ENCODE results near the gene RECQL5.
"Not testable (repeated sequence)": the region's sequence is repeated elsewhere in the genome, so short reads cannot be mapped to it uniquely, and the experiment has no call there.

The RECQL5 gene

GRCh38 chr17:75590849-75591721, 75.9 kb downstream of the RECQL5 start:
- Histone ChIP-seq H3K9ac (ENCODE audit: low read depth in 1 of 2, low read length in 2 of 2) (no peak overlapping the region), H3K4me3 (ENCODE audit: low read depth in 1 of 2, low read length in 2 of 2) (no peak overlapping the region), H3K9me3 (ENCODE audit: control insufficient read depth in 1 of 2, low read length in 2 of 2) (no peaks in the 10 kb centered on the region), H3K27ac (ENCODE audit: low read depth, low read length) (no peak overlapping the region), H3K27me3 (ENCODE audit: control insufficient read depth in 1 of 2, insufficient read depth in 2 of 2, low read length in 2 of 2) (no peaks in the 10 kb centered on the region), H3K4me1 (ENCODE audit: control insufficient read depth in 1 of 2, insufficient read depth in 2 of 2, low read length in 2 of 2) (peaks cover 3 to 4% of the 10 kb centered on the region in 2 donors), H3K36me3 (ENCODE audit: control insufficient read depth in 1 of 2, insufficient read depth in 2 of 2, low read length in 2 of 2) (no peaks in the 10 kb centered on the region)

GRCh38 chr17:75590314-75590761, 76.6 kb downstream of the RECQL5 start:
- Histone ChIP-seq H3K4me3 (ENCODE audit: low read depth in 1 of 2, low read length in 2 of 2) (no peak overlapping the region), H3K9ac (ENCODE audit: low read depth in 1 of 2, low read length in 2 of 2) (no peak overlapping the region), H3K27ac (ENCODE audit: low read depth, low read length) (no peak overlapping the region), H3K4me1 (ENCODE audit: control insufficient read depth in 1 of 2, insufficient read depth in 2 of 2, low read length in 2 of 2) (peaks cover 3 to 4% of the 10 kb centered on the region in 2 donors), H3K9me3 (ENCODE audit: control insufficient read depth in 1 of 2, low read length in 2 of 2) (no peaks in the 10 kb centered on the region), H3K36me3 (ENCODE audit: control insufficient read depth in 1 of 2, insufficient read depth in 2 of 2, low read length in 2 of 2) (no peaks in the 10 kb centered on the region), H3K27me3 (ENCODE audit: control insufficient read depth in 1 of 2, insufficient read depth in 2 of 2, low read length in 2 of 2) (no peaks in the 10 kb centered on the region)

- no peak overlapping the region for H3K27ac ChIP-seq (ENCODE audit: low read depth, low read length)
- peak overlapping the region in 1 of 2 donors; percentile 12 for H3K9ac ChIP-seq (ENCODE audit: low read depth in 1 of 2, low read length in 2 of 2)
- H3K4me1 ChIP-seq (ENCODE audit: control insufficient read depth in 1 of 2, insufficient read depth in 2 of 2, low read length in 2 of 2), result peaks cover 3 to 4% of the 10 kb centered on the region in 2 donors
Measured at GRCh38 chr17:75589919-75590303, 77.0 kb downstream of the RECQL5 start.

GRCh38 chr17:75589012-75589918, 77.7 kb downstream of the RECQL5 start:
- Histone ChIP-seq H3K4me1 (ENCODE audit: control insufficient read depth in 1 of 2, insufficient read depth in 2 of 2, low read length in 2 of 2) (peaks cover 3 to 4% of the 10 kb centered on the region in 2 donors), H3K9me3 (ENCODE audit: control insufficient read depth in 1 of 2, low read length in 2 of 2) (no peaks in the 10 kb centered on the region), H3K9ac (ENCODE audit: low read depth in 1 of 2, low read length in 2 of 2) (peak overlapping the region; percentile 40 to 59), H3K36me3 (ENCODE audit: control insufficient read depth in 1 of 2, insufficient read depth in 2 of 2, low read length in 2 of 2) (no peaks in the 10 kb centered on the region), H3K27me3 (ENCODE audit: control insufficient read depth in 1 of 2, insufficient read depth in 2 of 2, low read length in 2 of 2) (no peaks in the 10 kb centered on the region), H3K4me3 (ENCODE audit: low read depth in 1 of 2, low read length in 2 of 2) (peak overlapping the region; percentile 55 to 71), H3K27ac (ENCODE audit: low read depth, low read length) (peak overlapping the region; percentile 81)

More at GRCh38 chr17:75589919-75590303, 77.0 kb downstream of the RECQL5 start:
- Histone ChIP-seq H3K4me3 (ENCODE audit: low read depth in 1 of 2, low read length in 2 of 2) (peak overlapping the region; percentile 55 to 59), H3K9me3 (ENCODE audit: control insufficient read depth in 1 of 2, low read length in 2 of 2) (no peaks in the 10 kb centered on the region), H3K27me3 (ENCODE audit: control insufficient read depth in 1 of 2, insufficient read depth in 2 of 2, low read length in 2 of 2) (no peaks in the 10 kb centered on the region), H3K36me3 (ENCODE audit: control insufficient read depth in 1 of 2, insufficient read depth in 2 of 2, low read length in 2 of 2) (no peaks in the 10 kb centered on the region)

GRCh38 chr17:75588596-75589011, 78.3 kb downstream of the RECQL5 start:
- peak overlapping the region in 1 of 2 donors; percentile 71 for H3K4me3 ChIP-seq (ENCODE audit: low read depth in 1 of 2, low read length in 2 of 2)
- peaks cover 3 to 4% of the 10 kb centered on the region in 2 donors for H3K4me1 ChIP-seq (ENCODE audit: control insufficient read depth in 1 of 2, insufficient read depth in 2 of 2, low read length in 2 of 2)
- H3K27ac ChIP-seq (ENCODE audit: low read depth, low read length), result peak overlapping the region; percentile 81
- H3K36me3 ChIP-seq (ENCODE audit: control insufficient read depth in 1 of 2, insufficient read depth in 2 of 2, low read length in 2 of 2), result no peaks in the 10 kb centered on the region
- no peaks in the 10 kb centered on the region for H3K27me3 ChIP-seq (ENCODE audit: control insufficient read depth in 1 of 2, insufficient read depth in 2 of 2, low read length in 2 of 2)
- H3K9me3 ChIP-seq (ENCODE audit: control insufficient read depth in 1 of 2, low read length in 2 of 2), result no peaks in the 10 kb centered on the region
- peak overlapping the region; percentile 40 to 59 for H3K9ac ChIP-seq (ENCODE audit: low read depth in 1 of 2, low read length in 2 of 2)

GRCh38 chr17:75587675-75588595, 79.0 kb downstream of the RECQL5 start, which contains the start of gene MYO15B:
Gene MYO15B, plus strand, starts transcription at chr17:75587800. Its CDS starts 258 bp downstream, at chr17:75588058.
- peak within 1 kb of the TSS; percentile 40 to 59 for H3K9ac ChIP-seq (ENCODE audit: low read depth in 1 of 2, low read length in 2 of 2)

GRCh38 chr17:75584849-75585175, 82.1 kb downstream of the RECQL5 start:
- Histone ChIP-seq H3K4me1 (ENCODE audit: control insufficient read depth in 1 of 2, insufficient read depth in 2 of 2, low read length in 2 of 2) (peaks cover 3 to 4% of the 10 kb centered on the region in 2 donors), H3K27ac (ENCODE audit: low read depth, low read length) (no peak overlapping the region), H3K36me3 (ENCODE audit: control insufficient read depth in 1 of 2, insufficient read depth in 2 of 2, low read length in 2 of 2) (no peaks in the 10 kb centered on the region), H3K9ac (ENCODE audit: low read depth in 1 of 2, low read length in 2 of 2) (no peak overlapping the region), H3K27me3 (ENCODE audit: control insufficient read depth in 1 of 2, insufficient read depth in 2 of 2, low read length in 2 of 2) (no peaks in the 10 kb centered on the region), H3K9me3 (ENCODE audit: control insufficient read depth in 1 of 2, low read length in 2 of 2) (no peaks in the 10 kb centered on the region), H3K4me3 (ENCODE audit: low read depth in 1 of 2, low read length in 2 of 2) (no peak overlapping the region)

More at GRCh38 chr17:75587675-75588595, 79.0 kb downstream of the RECQL5 start, which contains the start of gene MYO15B:
- no peaks in the 10 kb centered on the region for H3K27me3 ChIP-seq (ENCODE audit: control insufficient read depth in 1 of 2, insufficient read depth in 2 of 2, low read length in 2 of 2)
- no peaks in the 10 kb centered on the region for H3K9me3 ChIP-seq (ENCODE audit: control insufficient read depth in 1 of 2, low read length in 2 of 2)
- H3K4me1 ChIP-seq (ENCODE audit: control insufficient read depth in 1 of 2, insufficient read depth in 2 of 2, low read length in 2 of 2), result peaks cover 3 to 4% of the 10 kb centered on the region in 2 donors
- peak within 1 kb of the TSS; percentile 81 for H3K27ac ChIP-seq (ENCODE audit: low read depth, low read length)
- H3K36me3 ChIP-seq (ENCODE audit: control insufficient read depth in 1 of 2, insufficient read depth in 2 of 2, low read length in 2 of 2), result no peaks in the 10 kb centered on the region
- peak within 1 kb of the TSS; percentile 43 to 71 for H3K4me3 ChIP-seq (ENCODE audit: low read depth in 1 of 2, low read length in 2 of 2)

GRCh38 chr17:75583197-75583596, 83.8 kb downstream of the RECQL5 start:
- not testable (repeated sequence) for H3K36me3 ChIP-seq (ENCODE audit: control insufficient read depth in 1 of 2, insufficient read depth in 2 of 2, low read length in 2 of 2); H3K4me3 ChIP-seq (ENCODE audit: low read depth in 1 of 2, low read length in 2 of 2); H3K27ac ChIP-seq (ENCODE audit: low read depth, low read length); H3K27me3 ChIP-seq (ENCODE audit: control insufficient read depth in 1 of 2, insufficient read depth in 2 of 2, low read length in 2 of 2); H3K9me3 ChIP-seq (ENCODE audit: control insufficient read depth in 1 of 2, low read length in 2 of 2); H3K9ac ChIP-seq (ENCODE audit: low read depth in 1 of 2, low read length in 2 of 2)
- peaks cover 3 to 14% of the 10 kb centered on the region in 2 donors for H3K4me1 ChIP-seq (ENCODE audit: control insufficient read depth in 1 of 2, insufficient read depth in 2 of 2, low read length in 2 of 2)

- H3K27ac ChIP-seq (ENCODE audit: low read depth, low read length); H3K27me3 ChIP-seq (ENCODE audit: control insufficient read depth in 1 of 2, insufficient read depth in 2 of 2, low read length in 2 of 2); H3K4me3 ChIP-seq (ENCODE audit: low read depth in 1 of 2, low read length in 2 of 2); H3K9me3 ChIP-seq (ENCODE audit: control insufficient read depth in 1 of 2, low read length in 2 of 2); H3K36me3 ChIP-seq (ENCODE audit: control insufficient read depth in 1 of 2, insufficient read depth in 2 of 2, low read length in 2 of 2); H3K9ac ChIP-seq (ENCODE audit: low read depth in 1 of 2, low read length in 2 of 2): not testable (repeated sequence)
- H3K4me1 ChIP-seq (ENCODE audit: control insufficient read depth in 1 of 2, insufficient read depth in 2 of 2, low read length in 2 of 2), result peaks cover 0 to 17% of the 10 kb centered on the region in 2 donors
Measured at GRCh38 chr17:75581121-75581725, 85.7 kb downstream of the RECQL5 start.
